Measurements from ENCODE around the gene ENKD1.

Gene ENKD1

DNA sequence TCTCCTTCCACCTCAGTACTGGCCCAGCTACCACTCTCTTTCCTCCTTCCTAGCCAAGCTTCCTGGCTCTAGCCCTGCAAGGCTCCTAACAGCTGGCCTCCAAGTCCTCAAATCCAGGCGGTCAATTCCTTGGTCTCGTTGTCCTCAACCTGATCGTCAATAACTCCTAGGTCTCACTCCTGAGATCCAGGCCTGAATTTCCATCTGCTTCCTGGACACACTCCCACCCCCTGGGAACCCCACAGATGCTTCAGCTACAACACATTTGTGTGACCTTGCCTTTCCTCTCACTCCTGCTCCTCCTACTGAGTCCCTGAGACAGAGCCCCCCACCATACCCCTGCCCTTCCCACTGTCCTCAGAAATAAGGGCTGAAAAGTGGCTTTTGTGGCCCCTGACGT is 2.3 kb downstream of the ENKD1 start:
- no peak for DNase-seq (ENCODE audit: low read depth)
- no peak overlapping the region for H3K4me3 ChIP-seq (ENCODE audit: low read length)
- TF ChIP-seq, protein P1, sequence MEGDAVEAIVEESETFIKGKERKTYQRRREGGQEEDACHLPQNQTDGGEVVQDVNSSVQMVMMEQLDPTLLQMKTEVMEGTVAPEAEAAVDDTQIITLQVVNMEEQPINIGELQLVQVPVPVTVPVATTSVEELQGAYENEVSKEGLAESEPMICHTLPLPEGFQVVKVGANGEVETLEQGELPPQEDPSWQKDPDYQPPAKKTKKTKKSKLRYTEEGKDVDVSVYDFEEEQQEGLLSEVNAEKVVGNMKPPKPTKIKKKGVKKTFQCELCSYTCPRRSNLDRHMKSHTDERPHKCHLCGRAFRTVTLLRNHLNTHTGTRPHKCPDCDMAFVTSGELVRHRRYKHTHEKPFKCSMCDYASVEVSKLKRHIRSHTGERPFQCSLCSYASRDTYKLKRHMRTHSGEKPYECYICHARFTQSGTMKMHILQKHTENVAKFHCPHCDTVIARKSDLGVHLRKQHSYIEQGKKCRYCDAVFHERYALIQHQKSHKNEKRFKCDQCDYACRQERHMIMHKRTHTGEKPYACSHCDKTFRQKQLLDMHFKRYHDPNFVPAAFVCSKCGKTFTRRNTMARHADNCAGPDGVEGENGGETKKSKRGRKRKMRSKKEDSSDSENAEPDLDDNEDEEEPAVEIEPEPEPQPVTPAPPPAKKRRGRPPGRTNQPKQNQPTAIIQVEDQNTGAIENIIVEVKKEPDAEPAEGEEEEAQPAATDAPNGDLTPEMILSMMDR (IDR thresholded peaks at IDR 0.05; ENCODE audit: insufficient read depth, low read depth, low read length, missing control alignments), result no peak

DNA sequence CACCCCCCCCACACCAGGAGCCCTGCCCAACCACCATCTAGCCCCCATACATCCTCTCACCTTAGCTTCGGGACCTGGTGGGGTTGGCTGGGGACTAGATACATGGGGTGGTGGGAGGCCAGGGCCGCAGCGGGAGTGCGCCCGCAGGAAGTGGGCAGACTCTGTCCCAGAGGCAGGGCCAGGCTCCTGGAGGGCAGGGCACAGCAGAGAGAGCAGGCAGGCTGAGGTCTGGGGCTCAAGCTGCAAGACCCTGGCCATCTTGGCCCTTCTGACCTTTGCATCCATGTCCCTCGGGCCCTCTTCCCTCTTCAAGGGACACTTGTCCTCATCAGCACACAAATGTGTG is 2.7 kb downstream of the ENKD1 start:
- H3K4me3 ChIP-seq (ENCODE audit: low read length), result no peak overlapping the region
- TF ChIP-seq, protein P1 (IDR thresholded peaks at IDR 0.05; ENCODE audit: insufficient read depth, low read depth, low read length, missing control alignments), result no peak
- no peak for DNase-seq (ENCODE audit: low read depth)

DNA sequence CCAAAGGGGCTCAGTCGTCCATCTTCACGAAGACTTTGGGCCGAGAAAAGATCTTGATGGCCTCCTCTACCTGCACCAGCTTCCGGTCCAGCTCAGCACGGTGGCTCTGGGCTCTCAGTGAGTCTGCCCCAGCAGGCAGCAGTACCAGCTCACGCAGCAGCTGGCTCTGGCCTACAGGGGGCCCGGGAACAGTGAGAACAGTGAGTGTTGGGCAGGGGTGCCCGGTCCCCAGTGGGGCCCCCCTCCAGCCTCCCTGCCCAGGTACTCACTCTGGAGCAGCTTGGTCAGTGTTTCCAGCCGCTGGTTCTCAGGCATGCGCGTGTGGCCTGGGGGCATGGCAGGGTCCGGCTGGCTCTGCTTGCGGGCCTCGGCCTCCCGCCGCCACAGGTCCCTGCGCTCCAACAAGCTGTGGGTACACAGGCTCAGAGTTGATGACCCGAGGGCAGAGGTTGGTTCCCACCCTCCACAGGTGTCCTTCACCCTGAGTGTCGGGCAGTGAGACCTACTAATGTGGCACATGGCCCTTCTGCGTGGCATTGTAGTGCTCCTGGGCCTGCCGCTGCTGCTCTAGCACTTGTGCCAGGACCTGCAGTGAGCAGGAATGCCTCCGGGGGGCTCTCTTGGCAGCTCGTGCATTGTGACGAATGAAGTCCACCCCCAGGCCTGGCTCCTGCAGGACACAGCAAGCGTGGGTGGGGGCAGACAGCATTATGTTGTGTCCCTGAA is 3.2 kb downstream of the ENKD1 start:
- TF ChIP-seq, protein P1 (IDR thresholded peaks at IDR 0.05; ENCODE audit: insufficient read depth, low read depth, low read length, missing control alignments), result peak; percentile 26
- H3K4me3 ChIP-seq (ENCODE audit: low read length), result no peak overlapping the region
- DNase-seq (ENCODE audit: low read depth), result no peak

DNA sequence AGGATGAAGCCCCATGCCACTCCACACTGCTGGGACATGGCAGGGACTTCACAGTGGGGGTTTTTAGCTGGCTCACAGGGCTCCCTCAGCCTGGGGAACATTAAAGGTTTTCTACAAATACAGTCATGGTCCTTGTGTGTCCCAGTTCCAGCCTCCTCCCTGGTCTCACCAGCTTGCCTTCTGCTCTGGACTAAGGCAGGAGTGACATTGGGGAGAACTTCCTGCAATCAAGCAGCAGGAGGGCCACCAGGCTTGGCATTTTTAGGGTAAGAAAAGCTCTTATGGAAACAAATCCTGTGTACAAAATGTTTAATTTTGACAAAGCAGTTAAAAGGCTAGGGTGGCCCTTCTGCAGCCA is 3.9 kb downstream of the ENKD1 start:
- no peak overlapping the region for H3K4me3 ChIP-seq (ENCODE audit: low read length)
- TF ChIP-seq, protein P1 (IDR thresholded peaks at IDR 0.05; ENCODE audit: insufficient read depth, low read depth, low read length, missing control alignments), result no peak
- no peak for DNase-seq (ENCODE audit: low read depth)

DNA sequence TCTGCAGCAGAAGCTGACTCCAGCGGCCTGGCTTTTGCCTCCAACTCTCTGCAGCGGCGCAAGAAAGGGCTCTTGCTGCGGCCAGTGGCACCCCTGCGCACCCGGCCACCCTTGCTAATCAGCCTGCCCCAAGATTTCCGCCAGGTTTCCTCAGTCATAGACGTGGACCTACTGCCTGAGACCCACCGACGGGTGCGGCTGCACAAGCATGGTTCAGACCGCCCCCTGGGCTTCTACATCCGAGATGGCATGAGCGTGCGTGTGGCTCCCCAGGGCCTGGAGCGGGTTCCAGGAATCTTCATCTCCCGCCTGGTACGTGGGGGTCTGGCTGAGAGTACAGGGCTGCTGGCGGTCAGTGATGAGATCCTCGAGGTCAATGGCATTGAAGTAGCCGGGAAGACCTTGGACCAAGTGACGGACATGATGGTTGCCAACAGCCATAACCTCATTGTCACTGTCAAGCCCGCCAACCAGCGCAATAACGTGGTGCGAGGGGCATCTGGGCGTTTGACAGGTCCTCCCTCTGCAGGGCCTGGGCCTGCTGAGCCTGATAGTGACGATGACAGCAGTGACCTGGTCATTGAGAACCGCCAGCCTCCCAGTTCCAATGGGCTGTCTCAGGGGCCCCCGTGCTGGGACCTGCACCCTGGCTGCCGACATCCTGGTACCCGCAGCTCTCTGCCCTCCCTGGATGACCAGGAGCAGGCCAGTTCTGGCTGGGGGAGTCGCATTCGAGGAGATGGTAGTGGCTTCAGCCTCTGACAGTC is 4.5 kb downstream of the ENKD1 start:
- DNase-seq (ENCODE audit: low read depth), result no peak
- H3K4me3 ChIP-seq (ENCODE audit: low read length), result no peak overlapping the region
- TF ChIP-seq, protein P1 (IDR thresholded peaks at IDR 0.05; ENCODE audit: insufficient read depth, low read depth, low read length, missing control alignments), result no peak

DNA sequence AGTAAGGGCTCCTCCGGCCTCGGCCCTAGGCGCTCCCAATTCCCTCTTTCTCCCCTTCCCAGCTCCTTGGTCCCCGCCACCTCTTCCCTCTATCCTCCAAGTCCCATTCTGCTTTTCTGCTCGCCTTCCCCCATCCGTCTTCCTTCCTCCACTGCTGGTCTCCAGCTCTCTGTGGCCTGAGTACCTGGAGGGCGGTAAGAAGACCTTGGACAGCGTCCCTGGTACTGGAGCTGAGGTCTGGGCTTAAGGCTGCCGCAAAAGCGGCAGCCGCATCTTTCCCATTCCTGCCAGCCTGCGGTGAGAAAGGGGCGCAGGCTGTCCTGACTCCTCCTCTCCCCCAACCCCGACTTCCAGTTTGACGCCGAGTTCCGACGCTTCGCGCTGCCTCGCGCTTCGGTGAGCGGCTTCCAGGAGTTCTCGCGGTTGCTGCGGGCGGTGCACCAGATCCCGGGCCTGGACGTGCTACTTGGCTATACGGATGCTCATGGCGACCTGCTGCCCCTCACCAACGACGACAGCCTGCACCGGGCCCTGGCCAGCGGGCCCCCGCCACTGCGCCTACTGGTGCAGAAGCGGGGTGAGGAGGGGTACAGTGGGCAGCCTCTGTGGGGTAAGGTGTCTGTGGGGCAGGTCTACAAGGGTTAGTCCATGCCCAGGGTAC is 5.3 kb downstream of the ENKD1 start:
- DNase-seq (ENCODE audit: low read depth), result peak; percentile 61
- TF ChIP-seq, protein P1 (IDR thresholded peaks at IDR 0.05; ENCODE audit: insufficient read depth, low read depth, low read length, missing control alignments), result no peak
- H3K4me3 ChIP-seq (ENCODE audit: low read length), result peak overlapping the region; percentile 42

Data from epithelial cell of esophagus (primary cell).